ENCODE results near the gene KRTAP4-12.
"Not testable (repeated sequence)": the region's sequence is repeated elsewhere in the genome, so short reads cannot be mapped to it uniquely, and the experiment has no call there.

The KRTAP4-12 gene

DNA sequence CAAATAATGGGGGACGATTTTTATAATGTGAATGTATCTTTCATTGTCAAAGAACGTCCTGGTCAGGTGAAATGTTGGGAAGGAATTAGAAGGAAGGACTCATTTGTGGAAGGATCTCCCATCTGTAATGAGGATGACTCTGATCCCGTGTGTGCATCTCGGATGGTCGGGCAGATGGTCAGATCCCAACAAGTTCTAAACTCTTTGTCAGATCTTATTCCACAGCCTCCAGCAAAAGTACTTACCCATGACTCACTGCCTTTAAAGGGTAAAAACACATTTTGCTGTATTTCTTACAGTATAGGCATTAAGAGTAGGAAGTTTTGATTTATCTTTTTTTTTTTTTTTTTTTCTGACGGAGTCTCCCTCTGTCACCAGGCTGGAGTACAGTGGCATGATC is 25.5 kb downstream of the KRTAP4-12 start:
- no peak for TF ChIP-seq CTCF (IDR thresholded peaks at IDR 0.05)

DNA sequence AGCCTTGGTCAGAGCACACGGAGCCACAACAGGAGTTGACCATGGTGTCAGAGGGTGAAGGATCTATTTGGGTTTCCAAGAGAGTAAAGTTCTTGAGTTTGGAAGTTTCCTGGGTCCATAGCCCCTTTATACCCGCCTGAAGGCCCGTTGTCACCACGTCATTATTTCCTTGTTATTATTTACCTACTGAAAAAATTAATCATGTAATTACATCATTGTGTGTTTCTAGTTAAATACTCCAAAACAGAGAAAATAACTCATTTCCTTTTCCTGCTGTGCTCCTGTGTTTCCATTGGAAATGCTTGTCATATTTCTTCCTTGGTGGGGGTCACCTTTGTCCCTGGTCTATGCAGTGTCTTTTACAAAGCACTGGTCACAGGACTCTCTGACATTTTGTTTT is 25.9 kb downstream of the KRTAP4-12 start, which contains the start of gene KRTAP4-8:
KRTAP4-8 (minus strand) TSS at position 101 of the 400 bp plus-strand sequence; CDS start at position 43, 58 bp downstream.
- TF ChIP-seq CTCF (IDR thresholded peaks at IDR 0.05), result no peak

DNA sequence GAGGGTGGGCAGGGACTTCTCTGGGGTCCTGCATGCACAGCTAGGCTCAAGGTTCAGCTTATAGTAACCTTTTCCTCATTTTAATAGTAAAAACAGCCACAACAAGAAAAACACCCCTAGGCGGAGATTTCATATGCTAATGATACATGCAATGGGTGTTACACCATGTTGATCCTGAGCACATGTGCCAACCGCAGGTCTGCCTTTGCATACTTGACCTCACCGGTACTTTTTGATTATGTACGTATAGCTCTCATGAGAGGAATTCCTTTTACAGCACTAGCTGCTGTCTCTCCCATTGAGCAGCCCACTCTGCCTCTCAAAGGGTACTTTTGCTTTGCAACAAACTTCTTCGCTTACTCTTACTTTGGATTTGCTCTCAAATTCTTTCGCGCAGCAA is 27.9 kb downstream of the KRTAP4-12 start:
- TF ChIP-seq CTCF (IDR thresholded peaks at IDR 0.05), result no peak

- TF ChIP-seq CTCF (IDR thresholded peaks at IDR 0.05), result not testable (repeated sequence)
Measured at GRCh38 chr17:41084100-41084856, 39.7 kb downstream of the KRTAP4-12 start, which contains the start of gene KRTAP4-7. TSS of gene KRTAP4-7 (plus strand) at chr17:41084150. CDS start at chr17:41084207, 57 bp downstream.

DNA sequence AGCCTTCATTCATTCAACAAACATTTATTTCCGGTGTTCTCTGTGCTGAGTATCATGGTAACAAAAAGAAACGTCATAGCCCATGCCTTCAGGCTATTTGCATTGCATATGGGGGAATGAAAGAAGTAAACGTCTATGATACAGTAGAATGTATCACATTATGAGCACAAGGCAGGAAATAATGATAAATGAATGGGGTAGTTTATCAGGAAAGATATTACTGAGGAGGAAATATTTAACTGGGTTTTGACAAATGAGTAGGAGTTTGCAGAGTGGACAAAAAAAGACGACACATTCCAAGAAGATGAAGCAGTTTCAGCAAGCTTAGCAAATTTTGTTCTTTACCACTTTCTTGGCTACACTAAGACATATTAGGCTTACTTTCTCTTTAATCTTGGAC is 41.4 kb downstream of the KRTAP4-12 start:
- no peak for TF ChIP-seq CTCF (IDR thresholded peaks at IDR 0.05)

- no peak for TF ChIP-seq CTCF (IDR thresholded peaks at IDR 0.05)
Measured at GRCh38 chr17:41076788-41077187, 47.2 kb downstream of the KRTAP4-12 start.

- no peak for TF ChIP-seq CTCF (IDR thresholded peaks at IDR 0.05)
Measured at GRCh38 chr17:41073676-41074075, 50.3 kb downstream of the KRTAP4-12 start.
